NCI-H524 treated with DMSO at 0.1 percent for 48 hours (cell line): ENCODE measurements around the gene GRHL1.
A peak's percentile ranks its signal among the peaks of the same experiment; 100 is the strongest.
"Not testable (repeated sequence)": the region's sequence is repeated elsewhere in the genome, so short reads cannot be mapped to it uniquely, and the experiment has no call there.

Experiments used
- DNase-seq: peaks from one replicate; lab custom pipeline; 2025; lab: John Stamatoyannopoulos, UW

The GRHL1 gene, protein sequence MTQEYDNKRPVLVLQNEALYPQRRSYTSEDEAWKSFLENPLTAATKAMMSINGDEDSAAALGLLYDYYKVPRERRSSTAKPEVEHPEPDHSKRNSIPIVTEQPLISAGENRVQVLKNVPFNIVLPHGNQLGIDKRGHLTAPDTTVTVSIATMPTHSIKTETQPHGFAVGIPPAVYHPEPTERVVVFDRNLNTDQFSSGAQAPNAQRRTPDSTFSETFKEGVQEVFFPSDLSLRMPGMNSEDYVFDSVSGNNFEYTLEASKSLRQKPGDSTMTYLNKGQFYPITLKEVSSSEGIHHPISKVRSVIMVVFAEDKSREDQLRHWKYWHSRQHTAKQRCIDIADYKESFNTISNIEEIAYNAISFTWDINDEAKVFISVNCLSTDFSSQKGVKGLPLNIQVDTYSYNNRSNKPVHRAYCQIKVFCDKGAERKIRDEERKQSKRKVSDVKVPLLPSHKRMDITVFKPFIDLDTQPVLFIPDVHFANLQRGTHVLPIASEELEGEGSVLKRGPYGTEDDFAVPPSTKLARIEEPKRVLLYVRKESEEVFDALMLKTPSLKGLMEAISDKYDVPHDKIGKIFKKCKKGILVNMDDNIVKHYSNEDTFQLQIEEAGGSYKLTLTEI

DNA sequence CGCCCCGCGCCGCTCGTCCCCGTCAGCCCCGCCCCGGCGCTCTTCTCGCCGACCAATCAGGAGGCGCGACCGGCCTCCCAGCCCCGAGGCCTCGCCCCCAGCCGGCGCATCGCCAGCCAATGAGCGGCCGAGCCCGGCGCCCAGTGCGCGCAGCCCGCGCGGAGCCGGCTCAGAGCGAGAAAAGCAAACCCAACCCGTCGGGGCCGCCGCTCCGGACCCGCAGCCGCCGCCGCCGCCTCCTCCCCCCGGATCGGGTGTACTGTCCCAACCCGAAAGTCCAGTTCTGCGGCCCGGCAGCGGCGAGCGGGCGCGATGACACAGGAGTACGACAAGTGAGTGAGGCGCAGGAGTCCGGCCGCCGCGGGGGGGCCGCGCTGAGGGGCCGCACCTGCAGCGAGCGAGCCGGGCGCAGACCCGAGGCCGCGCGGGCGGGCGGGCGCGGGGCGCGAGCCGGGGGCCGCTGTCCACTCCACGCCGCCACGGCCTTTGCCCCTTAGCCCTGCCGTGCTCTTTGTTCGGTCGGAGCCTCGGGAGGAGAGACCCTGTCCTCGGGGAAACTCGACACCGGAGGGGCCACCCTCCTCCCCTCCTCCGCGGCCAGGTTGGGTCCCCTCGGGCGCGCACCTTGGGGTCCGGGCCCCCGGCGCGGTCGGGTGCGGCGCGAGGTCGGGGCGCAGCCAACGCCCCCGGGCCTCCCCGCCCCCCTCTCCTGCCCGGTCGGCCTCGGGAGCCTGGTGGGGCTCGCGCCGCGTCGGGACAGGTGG is at the start of gene GRHL1:
GRHL1 (plus strand) TSS at position 172 of the 764 bp plus-strand sequence; CDS start at position 313, 141 bp downstream.
- DNase-seq: peak; percentile 31

DNA sequence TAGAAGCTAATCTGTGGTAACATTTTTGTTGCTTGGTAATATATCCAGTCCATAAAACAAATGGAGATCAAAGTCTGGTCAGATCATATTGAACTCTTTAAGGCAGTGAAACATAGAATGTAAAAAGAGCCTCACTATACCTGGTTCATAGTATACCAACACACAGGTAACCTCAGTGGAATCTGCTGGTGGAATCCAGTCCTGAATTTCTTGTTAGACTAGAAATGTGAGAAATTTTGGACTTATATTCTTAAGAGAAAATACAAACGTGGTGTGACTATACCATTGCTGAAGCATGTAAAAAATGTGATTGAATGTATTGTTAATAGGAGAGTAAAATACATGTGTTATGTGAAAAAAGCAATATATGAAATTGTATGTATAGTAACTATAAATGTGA is 46.1 kb upstream of the GRHL1 start:
- DNase-seq: no peak

DNA sequence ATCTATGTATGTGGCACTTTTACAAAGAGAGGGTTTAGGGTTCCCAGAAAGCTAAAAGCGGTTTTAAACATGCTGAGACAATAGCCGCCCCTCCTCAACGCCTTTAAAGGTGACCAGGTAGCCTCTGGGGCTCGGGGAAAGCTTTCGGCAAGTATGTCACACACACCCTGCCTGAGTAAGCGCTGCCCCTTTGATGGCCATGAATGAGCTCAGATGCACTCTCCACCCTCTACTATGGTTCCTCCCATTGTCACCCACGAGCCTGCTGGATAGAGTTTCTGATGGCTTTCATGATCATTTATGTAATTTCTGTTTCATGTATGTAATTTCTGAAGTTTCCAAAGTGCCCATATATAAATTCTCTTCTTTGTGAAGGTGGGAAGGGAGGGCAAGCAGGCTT is 44.1 kb upstream of the GRHL1 start:
- no peak for DNase-seq

DNA sequence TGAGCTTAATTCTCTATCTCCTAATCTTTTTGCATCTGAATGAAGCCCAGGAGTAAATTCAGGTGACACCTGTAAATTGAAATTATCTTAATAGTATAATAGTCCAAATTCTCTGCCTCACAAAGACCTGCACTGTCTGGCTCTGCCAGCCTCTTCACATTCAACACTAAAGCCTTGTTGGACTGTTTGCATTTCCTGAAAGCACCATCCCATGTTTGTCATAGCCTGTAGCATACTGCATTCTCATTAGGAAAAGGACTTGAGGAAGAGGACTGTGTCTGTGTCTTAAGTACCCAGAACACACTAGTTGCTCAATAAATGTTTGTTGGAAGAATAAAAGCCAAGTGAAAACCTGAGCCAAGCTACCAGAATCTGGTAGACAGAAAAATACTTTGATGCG is 42.9 kb upstream of the GRHL1 start:
- no peak for DNase-seq

DNA sequence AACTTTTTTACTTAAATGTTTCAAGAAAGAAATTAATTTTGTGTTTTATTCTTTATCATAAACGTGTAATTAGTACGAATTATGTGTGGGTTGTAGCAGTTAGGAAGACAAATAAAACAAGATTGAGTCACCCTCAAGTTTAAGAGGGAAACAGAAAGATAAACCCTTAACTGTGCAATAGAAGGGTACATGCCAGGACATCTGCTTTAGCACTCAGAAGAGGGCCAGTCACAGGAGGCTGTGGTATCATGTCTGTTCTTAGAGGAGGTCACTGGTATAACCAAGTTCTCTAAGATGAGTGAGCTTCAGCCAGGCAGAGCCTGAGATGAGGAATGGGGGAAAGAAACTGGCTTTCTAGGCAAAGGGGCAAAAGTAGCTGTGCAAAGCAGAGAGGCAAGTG is 42.4 kb upstream of the GRHL1 start:
- DNase-seq: no peak

DNA sequence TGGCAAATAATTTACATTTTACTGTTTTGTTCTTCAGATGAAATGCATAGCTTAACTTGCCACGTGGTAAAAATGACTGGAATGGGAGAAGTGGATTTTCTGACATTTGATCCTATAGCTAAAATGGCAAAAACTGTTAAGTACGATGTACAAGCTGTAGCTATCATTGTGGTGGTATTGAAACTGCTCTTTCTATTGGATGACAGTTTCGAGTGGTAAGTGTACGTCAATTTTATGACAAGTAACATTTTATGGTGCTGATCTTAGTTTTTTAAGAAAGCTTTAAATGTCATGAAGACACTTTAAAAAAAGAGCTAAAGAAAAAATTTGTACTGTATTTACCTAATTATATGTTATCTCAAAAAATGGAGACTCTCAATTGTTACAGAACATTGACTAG is 40.8 kb upstream of the GRHL1 start:
- no peak for DNase-seq

DNA sequence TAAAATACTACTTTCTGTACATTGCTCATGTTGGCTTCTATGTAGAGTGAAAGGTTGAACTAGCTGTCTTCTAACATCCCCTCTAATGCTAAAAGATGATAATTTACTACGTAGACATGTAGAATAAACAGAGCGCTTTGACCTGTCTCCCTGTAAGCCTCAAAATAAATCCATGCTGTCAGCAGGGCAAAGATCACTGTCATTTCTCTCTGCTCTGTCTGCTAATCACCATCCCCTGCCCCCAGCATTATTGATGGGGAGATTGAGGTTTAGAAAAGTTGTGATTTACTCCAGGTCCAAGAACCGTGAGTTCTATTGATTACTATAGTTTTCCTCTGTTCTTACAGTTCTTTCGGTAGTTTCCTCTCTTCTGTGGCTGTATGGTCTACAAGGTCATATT is 39.0 kb upstream of the GRHL1 start:
- DNase-seq: no peak

DNA sequence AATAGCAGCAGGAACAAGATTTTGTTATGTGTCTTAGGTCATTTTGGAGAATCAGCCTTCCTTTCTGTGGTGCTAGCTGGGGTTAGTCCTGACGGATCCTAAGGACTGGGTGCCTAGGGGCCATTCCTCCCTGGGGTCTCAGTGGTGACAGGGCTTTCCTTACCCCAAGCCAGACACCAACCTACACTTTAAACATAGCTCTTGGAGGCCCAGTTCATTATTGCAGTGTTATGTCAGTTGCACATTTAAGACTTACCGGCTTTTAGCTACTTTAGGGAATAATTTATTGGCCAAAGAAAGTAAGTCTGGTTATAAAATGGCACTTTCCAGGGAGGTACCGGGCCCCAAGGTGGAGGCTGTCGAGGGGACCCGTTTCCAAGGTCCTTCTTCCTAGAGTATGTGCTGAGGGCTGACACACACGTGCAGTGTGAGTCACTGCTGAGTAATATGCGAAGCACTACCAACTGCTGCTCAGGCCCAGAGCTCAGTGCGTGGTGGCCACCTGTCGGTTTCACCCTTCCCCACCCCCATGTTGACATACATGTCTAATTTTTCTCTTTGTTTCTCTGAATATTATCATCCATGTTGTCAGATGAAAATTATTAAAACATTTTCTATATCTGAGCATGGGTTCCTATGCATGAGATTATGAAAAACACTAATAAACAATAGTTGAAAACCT is 37.0 kb upstream of the GRHL1 start:
- DNase-seq: no peak

DNA sequence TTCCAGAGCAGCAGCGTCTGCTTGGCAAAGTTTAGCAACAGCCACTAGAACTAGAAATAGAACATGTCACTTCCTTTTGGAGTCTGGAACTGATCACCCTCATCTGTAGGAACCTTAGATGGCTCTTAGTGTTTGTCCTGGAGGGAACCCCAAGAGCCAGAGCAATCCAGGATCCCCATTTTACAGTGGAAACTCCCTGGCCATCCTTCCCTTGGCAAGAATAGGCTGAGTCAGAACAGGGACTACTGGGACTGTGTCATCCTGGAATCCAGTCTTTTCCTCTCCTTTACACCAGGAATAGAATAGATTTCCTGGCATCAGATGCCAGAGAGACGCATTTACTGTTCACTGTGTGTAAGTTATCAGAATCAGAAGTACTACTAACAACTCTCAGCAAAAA is 33.2 kb upstream of the GRHL1 start:
- no peak for DNase-seq

DNA sequence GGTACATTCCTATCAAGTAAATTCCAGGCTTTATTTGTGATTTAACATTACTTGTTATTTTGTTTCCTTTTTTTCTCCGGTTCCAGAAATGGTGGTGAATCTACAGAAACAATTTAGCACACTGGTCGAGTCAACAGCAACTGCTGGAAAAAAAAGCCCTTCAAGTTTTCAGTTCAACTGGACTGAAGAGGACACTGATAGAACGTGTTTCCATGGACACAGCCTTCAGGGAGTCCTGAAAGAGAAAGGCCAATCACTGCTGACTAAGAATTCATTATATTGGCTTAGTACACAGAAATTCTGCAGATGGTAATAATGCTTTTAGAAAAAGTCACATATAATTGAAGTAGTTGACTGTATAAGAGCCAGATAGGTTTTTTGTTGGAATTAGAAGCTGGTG is 32.0 kb upstream of the GRHL1 start:
- DNase-seq: no peak

DNA sequence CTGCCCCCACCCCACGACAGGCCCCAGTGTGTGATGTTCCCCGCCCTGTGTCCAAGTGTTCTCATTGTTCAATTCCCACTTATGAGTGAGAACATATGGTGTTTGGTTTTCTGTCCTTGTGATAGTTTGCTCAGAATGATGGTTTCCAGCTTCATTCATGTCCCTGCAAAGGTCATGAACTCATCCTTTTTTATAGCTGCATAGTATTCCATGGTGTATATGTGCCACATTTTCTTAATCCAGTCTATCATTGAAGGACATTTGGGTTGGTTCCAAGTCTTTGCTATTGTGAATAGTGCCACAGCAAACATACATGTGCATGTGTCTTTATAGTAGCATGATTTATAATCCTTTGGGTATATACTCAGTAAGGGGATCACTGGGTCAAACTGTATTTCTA is 24.5 kb upstream of the GRHL1 start:
- not testable (repeated sequence) for DNase-seq

DNA sequence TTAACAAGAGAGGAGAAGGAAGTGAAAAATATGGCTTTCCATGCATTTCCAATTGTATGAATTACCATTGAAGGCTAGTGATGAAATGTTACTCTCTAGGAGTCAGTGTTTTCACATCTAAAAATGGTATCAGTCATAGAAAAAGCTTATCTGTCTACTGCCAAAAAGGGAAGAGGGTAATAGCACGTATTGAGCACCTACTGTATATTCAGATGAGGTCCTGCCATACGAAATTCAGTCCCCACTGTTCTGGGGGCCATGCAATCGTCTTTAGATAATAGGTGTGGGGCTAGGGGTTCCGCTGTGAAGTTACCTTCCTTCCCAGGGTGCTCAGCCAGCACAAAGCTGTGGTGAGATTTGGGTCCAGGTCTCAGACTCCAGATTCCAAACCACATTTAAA is 14.2 kb upstream of the GRHL1 start:
- DNase-seq: no peak

DNA sequence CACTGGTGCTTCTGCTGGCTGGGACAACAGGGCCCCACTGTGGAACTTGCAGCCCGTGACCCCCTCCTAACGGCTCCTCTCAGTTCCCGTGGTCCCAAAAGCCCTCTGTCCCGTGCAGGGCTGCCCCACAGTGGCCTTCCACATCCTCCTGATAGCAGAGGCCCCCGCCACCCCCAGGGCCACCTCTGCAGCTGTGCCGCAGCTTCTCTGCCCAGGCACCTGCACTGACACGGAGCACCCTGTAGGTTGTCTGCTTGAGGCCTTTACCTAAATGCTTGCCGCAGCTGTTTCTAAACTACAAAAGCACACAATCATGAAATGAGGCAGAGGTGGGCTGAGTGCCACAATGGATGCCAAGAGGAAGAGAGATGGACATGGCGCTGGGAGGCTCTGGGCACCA is 13.5 kb upstream of the GRHL1 start:
- DNase-seq: no peak

DNA sequence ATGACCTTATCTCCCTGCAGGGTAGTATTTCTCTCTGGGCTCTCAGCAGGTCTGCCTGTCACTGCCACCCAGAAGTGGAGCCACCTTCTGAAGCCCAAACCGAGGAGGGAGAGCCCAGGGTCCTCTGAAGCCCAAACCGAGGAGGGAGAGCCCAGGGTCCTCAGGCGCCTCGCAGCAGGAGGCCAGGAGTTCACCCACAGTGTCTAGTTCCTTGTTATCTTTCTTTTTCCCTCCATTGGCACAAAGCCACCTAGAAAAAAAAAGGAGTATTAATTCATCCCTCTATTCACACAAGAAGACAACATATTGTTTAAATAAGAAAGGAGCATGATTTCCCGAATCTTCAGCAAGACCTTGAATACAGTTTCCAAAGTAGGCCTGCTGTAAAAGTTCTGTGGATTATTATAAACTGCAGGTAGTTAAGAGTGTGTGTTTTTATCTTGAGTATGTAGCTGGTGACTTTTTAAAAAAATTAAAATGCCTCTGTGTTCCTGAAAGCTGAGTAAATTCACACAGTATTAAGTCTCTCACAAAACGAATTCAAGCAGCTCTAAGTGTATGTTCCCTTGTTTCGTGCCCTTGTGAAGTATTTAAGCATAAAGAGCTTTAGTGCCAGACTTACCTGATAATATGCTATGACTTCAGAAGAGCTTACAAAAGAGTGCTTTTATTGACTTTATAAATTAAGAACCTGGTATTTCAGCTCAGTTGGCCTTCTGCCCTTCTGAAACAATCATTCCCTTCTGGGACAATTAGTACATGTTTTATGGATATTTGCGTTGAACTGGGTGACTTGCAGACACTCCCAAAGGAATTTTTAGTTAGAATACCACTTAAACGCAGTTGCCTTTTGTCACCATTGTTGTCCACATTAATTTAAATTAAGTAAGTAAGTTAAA is 11.7 kb upstream of the GRHL1 start:
- DNase-seq: no peak

DNA sequence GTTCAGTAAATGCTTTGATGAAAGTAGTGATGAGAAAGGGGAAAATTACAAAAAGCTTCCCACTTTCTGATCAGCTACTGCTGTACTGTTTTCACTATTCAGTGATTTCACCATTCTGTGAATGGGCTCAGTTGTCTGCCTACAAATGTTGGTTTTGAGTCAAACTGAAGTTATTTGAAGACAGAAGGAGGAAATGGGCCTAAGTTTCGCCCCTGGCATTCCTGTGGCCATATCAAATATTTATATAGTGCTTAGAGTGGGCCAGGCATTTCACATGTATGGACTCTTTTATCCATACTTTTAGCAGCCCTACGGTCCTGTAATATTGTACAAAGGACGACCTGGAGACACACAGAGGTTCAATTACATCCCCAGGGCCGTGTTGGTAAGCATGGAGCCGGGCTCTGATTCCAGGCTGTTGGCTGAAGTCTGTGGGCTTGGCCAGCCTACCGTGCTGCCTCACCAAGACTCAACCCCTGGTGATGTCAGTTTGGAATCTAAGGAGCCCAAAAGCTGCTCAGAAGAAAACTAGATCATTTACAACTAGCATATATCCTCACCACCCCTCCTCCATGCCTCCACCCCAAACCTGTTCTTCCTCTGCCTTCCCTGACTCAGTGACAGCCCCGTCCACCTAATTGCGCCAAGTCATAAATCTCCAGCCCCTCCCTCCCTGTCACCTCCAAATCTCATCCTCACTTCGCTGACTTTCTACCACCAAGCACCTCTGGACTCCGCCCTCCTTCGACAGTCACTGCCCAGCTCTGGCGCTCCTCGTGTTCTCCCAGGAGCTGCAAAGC is 10.1 kb upstream of the GRHL1 start:
- DNase-seq: no peak

DNA sequence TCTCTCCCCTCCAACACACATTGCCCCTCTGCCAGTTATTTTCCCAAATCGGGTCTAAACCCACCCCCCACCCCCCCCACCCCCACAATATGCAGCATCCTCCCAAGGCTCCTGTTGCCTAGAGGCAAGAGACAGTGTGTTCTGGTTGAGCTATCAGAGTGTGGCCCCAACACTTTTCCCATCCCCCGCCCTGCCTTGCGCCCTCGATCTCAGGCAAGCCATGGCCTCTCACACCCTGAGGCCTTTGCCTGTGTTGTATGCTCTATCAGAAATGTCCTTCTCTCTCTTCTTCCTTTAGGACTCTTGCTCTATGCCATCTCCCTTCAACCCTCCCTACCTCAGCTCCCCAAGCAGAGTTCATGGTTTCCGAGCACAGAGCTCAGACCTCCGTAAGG is 9.5 kb upstream of the GRHL1 start:
- no peak for DNase-seq

DNA sequence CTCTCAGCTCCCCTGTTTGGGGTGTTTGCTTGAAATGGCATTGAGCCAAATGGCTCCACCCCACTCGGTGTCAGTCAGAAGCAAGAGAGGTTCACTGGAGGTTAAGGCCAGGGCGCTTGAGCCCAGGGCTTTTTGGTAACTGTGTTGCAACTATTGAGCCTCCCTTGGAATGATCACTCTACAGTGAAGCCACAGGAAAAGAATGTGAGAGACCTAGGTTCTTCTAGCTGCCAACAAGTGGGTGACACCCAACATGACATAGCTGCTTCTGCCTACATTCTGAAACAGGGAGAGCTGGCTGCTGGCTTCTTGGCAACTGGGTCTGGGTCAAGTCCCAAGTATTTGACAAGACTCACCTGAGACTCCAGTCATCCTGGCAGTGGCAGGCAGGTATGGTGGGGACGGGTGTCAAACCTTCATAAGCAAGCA is 7.1 kb upstream of the GRHL1 start:
- no peak for DNase-seq

DNA sequence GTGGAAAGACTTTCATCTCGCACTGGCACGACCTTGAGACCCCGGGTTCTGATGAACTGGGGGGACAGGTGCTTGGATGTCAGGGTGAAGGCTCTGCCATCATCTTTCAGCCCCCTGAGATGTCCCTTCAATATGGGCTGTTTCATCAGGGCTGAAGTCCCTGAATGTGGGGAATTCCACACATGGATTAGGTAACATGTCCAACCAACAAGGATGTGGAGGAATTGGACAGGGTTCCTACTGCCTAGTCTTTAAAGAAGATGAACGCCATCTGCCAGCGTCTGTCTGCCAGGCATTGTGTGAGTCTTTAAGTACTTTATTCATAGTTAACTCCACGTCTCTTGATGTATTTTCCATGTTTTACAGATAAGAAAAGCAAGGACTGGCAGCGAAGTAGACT is 5.9 kb upstream of the GRHL1 start:
- no peak for DNase-seq

DNA sequence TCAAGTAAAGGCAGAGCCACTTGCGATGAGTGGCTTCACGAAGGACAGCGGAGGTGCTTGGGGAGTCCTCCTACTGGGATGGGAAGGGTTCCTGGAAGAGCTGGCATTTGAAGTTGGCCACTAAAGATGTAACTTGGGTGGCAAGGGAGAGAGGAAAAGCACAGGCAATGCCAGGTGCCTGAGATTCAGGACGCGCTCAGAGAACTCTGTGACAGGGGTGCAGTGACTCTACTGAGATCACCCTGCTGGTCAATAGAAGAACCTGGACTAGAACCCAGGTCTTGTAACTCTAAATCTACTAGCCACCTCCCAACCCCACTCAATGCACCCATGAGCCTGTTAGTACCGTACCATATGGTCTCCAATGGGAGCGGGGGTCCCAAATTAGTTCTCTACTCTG is 5.4 kb upstream of the GRHL1 start:
- no peak for DNase-seq

DNA sequence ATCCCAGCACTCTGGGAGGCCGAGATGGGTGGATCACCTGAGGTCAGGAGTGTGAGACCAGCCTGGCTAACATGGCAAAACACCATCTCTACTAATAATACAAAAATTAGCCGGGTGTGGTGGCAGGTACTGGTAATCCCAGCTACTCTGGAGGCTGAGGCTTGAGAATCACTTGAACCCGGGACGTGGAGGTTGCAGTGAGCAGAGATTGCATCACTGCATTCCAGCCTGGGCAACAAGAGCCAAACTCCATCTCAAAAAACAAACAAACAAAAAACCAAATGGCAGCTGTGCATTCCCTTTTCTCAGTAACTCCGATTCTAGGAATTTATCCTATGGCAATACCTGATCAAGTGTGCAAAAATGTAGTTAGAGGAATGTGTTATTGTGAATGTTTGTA is 4.7 kb upstream of the GRHL1 start:
- DNase-seq: no peak

DNA sequence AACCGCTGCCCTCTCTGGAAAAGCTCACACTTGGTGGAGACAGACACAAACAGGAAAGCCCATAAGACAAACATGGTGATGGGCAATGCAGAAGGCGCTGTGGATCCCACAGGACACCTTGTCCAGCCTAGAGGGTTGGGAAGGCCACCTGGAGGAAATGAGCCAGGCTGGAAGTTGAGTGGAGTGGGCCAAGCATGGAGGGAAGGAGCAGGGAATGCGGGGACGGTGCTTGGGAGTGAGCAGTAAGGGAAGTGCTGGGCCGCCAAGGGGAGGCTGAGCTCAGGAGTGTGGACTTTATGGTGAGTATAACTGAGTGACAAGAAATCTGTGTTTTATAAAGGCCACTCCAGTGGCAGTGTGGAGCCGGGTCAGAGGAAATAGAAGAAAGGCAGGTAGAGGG is 2.8 kb upstream of the GRHL1 start:
- DNase-seq: no peak
